HG03442 (cell line): ENCODE data around the gene WNT9A.
"Not testable (repeated sequence)": the region's sequence is repeated elsewhere in the genome, so short reads cannot be mapped to it uniquely, and the experiment has no call there.

Experiments
- ATAC-seq: cut with Tn5 transposase; IDR thresholded peaks from one replicate; pipeline ENCODE4 v1.9.1; 2021; ENCODE audit warnings: mild to moderate bottlenecking, moderate library complexity; ENCODE audit not compliant: unreplicated experiment

Gene WNT9A, protein sequence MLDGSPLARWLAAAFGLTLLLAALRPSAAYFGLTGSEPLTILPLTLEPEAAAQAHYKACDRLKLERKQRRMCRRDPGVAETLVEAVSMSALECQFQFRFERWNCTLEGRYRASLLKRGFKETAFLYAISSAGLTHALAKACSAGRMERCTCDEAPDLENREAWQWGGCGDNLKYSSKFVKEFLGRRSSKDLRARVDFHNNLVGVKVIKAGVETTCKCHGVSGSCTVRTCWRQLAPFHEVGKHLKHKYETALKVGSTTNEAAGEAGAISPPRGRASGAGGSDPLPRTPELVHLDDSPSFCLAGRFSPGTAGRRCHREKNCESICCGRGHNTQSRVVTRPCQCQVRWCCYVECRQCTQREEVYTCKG

DNA sequence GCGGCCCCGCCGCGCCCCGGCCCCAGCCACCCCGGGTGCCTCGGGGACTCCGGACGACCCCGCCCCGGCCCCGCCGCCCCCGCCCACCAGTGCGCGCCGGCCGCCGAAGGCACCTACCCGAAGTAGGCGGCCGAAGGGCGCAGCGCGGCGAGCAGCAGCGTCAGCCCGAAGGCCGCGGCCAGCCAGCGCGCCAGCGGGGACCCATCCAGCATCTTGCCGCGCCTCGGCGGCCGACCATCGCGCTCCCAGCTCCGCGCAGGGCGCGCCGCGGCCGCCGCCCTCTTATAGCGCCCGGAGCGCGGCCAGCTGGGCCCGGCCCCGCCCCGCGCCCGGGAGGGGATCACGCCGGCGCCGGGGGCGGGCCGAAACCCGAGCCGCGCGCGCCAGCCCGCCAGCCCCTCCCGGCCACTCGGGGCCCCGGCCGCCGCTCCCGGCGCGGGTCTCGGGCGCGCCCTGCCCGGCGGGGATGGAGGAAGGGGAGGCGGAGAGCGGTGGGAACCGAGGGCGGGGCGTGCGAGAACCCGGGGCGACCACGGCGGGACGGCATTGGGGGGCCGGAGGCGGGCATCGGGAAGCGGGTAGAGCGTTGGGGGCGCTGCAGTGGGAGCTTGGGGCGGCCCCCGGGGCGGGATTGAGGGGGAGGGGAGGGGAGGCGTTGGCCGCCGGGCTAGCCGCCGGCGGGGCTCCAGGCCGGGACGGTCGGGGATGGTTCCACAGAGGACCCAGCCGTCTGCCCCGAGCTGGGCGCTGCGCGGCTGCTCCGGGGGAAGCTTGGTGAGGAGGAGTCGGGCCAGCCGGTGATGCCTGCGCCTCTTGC lies at the start of gene WNT9A:
TSS of gene WNT9A (minus strand) at position 257 of the 817 bp plus-strand sequence. CDS start at position 212, 45 bp downstream.
- no peak for ATAC-seq

- ATAC-seq, result no peak
Measured at GRCh38 chr1:227996187-227996950, 48.6 kb upstream of the WNT9A start.

GRCh38 chr1:227994632-227995300 lies 47.0 kb upstream of the WNT9A start:
- no peak for ATAC-seq

DNA sequence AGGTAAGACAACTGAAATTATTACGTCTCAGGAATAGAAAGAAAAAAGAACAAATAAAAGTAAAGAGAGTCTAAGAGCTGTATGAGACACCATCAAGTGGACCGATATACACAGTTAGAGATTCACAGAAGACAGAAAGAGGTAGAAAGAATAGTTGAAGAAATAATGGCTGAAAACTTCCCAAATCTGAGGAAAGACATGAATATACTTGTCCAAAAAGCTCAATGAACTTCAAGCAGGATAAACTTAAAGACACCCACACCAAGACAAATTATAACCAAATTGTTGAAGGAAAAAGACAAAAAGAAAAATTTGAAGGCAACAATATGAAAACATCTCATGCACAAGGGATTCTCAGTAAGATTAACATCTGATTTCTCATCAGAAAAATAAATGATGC lies 39.4 kb upstream of the WNT9A start:
- no peak for ATAC-seq

- ATAC-seq, result not testable (repeated sequence)
Measured at GRCh38 chr1:227975583-227976283, 28.0 kb upstream of the WNT9A start.

GRCh38 chr1:227973724-227974288 lies 26.1 kb upstream of the WNT9A start:
- not testable (repeated sequence) for ATAC-seq

GRCh38 chr1:227972843-227973374 lies 25.2 kb upstream of the WNT9A start:
- ATAC-seq, result not testable (repeated sequence)

- ATAC-seq, result not testable (repeated sequence)
Measured at GRCh38 chr1:227972283-227972679, 24.5 kb upstream of the WNT9A start.

DNA sequence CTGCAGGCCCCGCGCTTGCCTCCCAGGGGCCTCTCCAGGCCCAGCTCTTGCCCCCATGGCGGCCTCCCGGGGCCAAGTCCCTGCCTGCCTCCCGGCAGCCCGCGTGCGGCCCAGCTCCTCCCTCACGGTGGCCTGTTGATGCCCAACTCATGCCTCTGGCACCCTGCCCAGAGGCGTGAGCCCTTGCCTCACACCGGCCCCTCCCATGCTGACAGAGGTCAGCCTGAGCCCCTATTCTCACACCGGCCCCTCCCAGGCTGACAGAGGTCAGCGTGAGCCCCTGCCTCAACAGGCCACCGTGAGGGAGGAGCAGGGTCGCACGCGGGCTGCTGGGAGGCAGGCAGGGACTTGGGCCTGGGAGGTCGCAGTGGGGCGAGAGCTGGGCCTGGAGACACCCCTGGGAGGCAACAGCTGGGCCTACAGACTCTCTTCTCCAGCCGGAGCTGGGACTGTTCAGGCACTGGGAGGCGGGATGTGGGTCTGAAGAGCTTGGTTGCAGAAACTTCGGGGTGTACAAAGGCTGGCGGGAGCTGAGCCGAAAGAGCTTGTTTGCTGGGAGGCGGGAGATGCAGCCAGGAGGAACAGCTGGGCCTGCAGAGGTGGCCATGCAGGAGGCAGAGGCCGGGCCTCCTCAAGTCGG lies 24.0 kb upstream of the WNT9A start:
- ATAC-seq, result not testable (repeated sequence)

- not testable (repeated sequence) for ATAC-seq
Measured at GRCh38 chr1:227971216-227971615, 23.5 kb upstream of the WNT9A start.

- ATAC-seq, result not testable (repeated sequence)
Measured at GRCh38 chr1:227970076-227970995, 22.6 kb upstream of the WNT9A start.

DNA sequence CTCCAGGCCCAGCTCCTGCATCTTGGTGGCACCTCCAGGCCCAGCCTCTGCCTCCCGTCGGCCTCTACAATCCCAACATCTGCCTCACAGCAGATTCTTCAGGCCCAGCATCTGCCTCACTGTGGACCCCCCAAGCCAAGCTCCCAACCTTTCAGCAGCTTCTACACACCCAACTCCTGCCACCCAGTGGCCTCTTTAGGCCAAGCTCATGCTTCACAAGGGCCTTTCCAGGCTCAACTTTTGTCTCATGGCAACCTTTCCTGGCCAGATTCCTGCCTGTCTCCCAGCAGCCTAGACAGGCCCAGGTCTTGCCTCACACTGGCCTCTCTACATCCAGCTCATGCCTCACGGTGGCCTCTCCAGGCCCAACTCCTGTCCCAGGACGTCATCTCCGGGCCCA lies 20.1 kb upstream of the WNT9A start:
- not testable (repeated sequence) for ATAC-seq

DNA sequence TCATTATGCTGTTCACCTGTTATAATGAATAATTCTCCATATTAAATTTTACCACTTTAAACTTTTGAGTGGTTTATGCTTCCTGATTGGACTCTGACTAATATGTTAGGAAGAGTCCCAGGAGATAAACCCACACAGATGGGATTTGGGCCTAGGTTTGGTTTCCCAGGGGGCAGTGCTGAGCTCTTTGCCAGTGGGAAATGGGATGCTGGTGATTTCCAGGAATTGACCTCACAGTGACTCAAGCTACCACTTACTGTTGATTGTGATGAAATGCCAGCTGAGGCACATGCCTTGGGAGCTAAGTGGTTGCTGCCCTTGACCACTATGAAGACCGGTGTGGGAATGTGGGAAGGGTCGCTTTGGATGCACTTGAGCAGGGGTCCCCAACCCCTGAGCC lies 19.0 kb upstream of the WNT9A start:
- not testable (repeated sequence) for ATAC-seq

DNA sequence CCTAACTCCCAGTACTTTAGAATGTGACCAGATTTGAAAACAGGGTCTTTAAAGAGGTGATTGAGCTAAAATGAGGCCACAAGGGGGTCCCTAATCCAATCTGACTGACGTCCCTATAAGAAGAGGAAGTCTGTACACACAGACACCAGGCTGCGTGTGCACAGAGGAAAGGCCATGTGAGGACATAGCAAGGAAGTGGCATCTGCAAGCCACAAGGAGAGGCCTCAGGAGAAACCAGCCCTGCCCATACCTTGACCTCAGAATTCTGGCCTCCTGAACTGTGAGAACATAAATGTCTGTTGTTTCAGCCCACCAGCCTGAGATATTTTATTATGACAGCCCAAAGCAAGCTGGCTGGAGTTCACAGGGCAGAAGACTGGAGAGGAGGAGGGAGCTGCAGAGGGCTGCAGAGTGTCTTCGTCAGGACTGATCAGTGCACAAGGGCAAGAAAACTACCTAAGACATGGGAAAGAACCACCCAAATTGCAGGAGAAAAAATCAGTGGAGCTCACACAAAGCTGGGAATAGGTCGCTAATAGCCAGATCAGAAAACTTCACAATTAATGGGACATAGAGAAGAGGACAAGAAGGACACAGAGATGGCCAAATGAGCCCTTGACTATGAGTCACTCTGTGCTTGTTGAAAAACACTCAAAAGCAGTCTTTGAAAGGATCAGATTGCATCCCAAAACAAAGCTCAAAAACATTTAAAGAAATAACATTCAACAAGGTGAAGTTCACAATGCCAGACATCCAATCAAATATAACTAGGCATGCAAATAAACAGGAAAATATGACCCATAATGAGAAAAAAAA lies 14.1 kb upstream of the WNT9A start:
- ATAC-seq, result no peak

DNA sequence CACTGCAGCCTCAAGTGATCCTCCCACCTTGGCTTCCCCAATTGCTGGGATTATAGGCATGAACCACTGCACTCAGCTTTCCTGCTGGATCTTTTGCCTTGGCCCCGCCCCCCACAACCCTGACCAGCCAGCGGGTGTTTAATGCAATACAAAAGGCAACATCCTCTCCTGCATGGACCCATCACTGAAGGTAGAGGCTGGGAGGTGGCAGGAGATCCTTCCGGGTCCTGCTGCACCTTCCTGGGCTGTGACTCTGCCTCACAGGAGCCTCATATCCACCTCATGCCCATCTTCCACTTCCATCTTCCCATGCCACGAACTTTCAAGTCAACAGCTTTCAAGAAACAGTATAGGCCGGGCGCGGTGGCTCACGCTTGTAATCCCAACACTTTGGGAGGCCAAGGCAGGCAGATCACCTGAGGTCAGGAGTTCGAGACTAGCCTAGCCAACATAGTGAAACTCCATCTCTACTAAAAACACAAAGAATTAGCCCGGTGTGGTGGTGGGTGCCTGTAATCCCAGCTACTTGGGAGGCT lies 11.7 kb upstream of the WNT9A start:
- no peak for ATAC-seq

GRCh38 chr1:227958617-227959324 lies 11.0 kb upstream of the WNT9A start:
- no peak for ATAC-seq
